HCEC 1CT (cell line): Measurements from ENCODE around the gene RECK.

Experiments used
- DNase-seq: peaks from one replicate; pipeline ENCODE4 v3.0.0-alpha.2; 2017

Gene RECK

DNA sequence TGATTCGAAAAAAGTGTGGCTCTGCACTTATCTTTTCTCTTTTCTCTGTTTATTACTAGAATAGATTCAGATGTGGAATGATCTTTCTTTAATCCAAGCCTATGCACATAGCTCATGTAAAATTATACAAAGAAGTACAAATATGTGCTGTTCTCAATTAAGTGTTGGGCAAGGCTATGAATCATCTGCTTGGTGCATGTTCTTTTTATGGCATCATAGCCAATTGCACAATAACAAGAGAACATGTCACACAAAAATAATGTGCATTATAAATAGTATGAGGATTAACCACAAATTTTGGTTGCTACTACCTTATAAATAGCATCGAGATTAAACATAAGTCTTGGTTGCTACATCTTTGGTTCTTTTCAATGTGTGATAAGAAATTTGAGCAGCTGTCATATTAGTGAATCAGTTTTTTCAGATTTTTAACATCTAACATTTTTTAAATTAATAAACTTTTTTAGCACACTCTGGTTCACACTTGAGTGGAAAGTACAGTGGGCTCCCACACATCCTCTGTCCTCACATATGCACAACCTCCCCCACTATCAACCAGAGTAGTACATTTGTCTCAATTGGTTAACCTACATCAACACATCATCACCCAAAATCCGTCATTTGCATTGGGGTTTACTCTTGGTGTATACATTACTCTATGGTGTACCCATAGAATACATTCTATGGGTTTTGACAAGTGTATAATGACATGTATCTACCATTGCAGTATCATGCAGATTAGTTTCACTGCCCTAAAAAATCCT lies 6.8 kb upstream of the RECK start:
- DNase-seq = peak; percentile 99

GRCh38 chr9:36030871-36031270 lies 5.8 kb upstream of the RECK start:
- DNase-seq = peak; percentile 67

- peak; percentile 39 for DNase-seq
These were observed 4.7 kb upstream of the RECK start for GRCh38 chr9:36031774-36032555.

GRCh38 chr9:36033788-36034187 lies 2.9 kb upstream of the RECK start:
- no peak for DNase-seq

- DNase-seq = no peak
These were observed 2.5 kb upstream of the RECK start for GRCh38 chr9:36034234-36034633.

DNA sequence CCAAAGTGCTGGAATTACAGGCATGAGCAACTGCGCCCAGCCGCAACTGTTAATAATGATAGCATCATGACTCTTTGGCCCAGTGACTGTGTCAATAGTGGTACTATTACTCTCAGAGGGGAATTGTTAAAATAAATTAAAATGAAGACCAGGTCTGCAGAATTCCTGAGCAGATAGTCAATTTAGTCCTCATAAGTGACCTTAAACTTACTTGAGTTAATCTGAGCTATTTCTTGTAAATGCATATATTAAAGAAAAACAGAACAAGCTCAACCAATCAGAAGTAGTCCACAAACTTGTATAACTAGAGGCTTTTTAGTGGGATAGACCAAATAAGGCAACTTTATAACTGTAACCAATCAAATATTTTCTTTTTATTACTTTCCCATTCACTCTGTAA lies 1.7 kb upstream of the RECK start:
- DNase-seq = no peak

GRCh38 chr9:36036253-36036779 lies 397 bp upstream of the RECK start:
- DNase-seq = no peak

- DNase-seq = peak; percentile 32
These were observed 923 bp downstream of the RECK start for GRCh38 chr9:36037549-36038122.

DNA sequence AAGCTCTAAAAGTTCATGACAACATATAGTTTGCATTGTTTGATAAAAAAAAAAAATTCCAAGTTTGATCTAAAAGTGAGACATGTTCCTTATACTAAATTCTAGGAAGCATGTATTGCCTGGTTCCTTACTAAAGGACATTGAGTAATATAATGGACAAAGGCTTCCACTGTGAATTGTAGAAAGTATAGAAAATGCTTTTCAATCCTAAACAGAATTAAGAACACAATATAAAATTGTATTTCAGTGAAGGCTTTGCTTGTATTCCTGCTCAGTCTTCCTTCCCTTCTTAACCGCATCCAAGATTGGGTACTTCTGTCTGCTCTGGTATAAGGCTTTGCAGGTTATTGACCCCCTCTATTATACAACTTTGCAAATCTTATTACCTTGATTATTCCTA lies 2.4 kb downstream of the RECK start:
- no peak for DNase-seq

- peak; percentile 66 for DNase-seq
These were observed 3.0 kb downstream of the RECK start for GRCh38 chr9:36039696-36040095.

- peak; percentile 72 for DNase-seq
These were observed 3.7 kb downstream of the RECK start for GRCh38 chr9:36040271-36040925.

DNA sequence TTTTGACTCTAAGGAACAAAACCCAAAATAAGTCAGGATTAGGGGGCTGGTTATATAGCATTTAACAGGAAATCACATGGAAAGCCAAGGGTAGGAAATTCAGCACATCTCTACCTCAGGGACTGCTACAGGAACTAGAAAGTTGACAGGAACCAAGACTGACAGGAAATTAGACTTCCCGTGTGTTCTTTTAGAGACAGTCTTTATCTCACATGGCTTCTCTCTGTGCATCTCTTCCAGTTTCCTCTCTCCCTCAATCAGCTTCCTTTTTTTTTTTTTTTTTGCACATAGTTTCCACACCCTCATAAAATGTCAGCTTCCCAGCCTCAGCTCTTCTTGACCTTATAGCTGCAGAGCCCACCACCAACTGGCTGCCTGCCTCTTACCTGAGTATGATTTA lies 4.8 kb downstream of the RECK start:
- no peak for DNase-seq

- DNase-seq = no peak
These were observed 8.9 kb downstream of the RECK start for GRCh38 chr9:36045610-36046009.

DNA sequence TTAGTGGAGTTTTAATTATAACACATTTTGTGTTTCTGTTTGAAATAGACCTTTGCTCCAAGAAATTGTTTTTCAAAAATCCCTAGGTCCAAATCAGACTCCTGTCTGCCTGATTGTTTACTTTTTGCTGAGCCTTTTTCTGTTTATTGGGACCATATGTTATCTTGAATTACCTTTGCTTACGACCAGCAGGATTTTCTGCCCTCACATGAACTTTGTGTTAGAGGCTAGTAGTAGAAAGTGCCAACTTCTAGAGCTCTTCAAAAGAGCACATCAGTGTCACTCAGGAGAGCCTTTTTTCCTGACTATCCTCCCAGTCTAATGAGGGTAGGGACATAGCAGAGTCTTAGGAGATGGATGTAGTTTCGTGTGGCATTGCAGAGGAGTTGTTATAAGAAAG lies 10.2 kb downstream of the RECK start:
- no peak for DNase-seq

GRCh38 chr9:36049408-36049807 lies 12.7 kb downstream of the RECK start:
- DNase-seq = no peak

DNA sequence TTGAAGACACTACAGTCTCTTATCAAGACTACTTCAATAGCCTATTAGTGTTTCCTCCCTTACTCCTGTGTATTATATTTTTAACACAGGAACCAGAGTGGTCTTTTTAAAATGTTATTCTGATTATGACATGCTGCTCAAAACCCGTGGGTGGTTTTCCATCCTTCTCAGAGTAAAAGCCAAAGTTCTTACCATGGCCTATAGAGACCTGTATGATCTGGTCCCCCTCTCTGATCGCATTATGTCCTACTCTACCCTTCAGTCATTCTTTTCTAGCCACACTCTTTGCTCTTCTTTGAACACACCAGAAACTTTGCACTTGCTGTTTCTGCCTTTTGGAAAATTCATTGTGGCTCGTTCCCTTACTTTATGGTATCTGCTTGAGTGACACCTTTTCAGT lies 13.8 kb downstream of the RECK start:
- no peak for DNase-seq

GRCh38 chr9:36051317-36051716 lies 14.6 kb downstream of the RECK start:
- no peak for DNase-seq

DNA sequence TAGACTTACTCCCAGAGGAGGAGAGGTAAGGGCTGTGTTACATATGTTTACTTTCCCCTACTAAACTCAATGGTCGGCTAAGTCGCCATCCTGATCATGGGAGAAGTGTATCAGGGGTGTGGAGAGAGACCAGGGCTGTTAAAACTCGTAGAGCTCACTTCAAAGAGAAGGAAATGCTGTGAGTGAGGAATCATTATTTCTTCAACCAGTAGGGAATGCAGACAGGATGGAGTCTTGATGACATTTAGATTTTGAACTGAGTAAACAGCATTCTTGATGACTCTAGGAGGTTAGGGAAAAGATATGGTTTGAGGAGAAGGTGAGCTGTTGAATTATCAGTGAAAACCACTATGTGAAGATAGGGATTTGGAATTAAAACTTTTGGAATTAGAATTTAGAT lies 17.3 kb downstream of the RECK start:
- peak; percentile 20 for DNase-seq

DNA sequence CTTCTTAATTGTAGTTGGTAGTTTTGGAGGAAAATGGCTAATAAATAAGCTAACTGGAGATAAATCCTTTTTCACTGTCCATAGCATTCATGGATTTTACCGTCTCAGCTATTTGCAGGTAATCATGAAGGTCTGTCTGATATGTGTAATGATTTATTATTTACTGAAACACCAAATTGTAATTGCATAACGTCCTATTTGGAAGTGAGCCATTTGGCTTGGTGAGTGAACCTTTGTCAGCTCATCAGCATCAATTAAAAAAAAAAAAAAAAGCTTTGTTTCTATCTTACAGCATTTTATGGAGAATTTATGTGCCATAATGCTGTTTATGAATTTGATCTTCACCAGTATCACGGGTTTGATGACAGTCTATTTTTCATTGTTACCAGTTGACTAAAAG lies 20.2 kb downstream of the RECK start:
- no peak for DNase-seq

GRCh38 chr9:36063804-36064447 lies 27.2 kb downstream of the RECK start:
- peak; percentile 58 for DNase-seq

GRCh38 chr9:36064448-36065037 lies 27.8 kb downstream of the RECK start:
- DNase-seq = peak; percentile 41

DNA sequence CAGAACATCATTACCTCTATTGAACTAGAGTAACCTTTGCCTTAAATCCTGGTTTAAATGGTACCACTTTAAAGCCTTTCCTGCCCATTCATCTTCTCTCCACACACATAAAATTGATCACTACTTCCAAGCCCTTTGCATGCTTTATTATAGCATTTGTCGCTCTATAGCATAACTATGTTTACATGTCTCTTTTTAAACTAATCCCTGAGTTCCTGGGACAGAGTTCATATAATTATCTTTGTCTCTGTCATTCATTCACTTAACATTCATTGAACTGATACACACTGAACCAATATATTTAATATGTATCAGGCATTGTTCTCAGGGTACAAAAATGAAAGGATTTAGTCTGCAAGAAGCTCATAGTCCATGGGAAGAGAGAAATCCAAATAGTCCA lies 37.3 kb downstream of the RECK start:
- DNase-seq = no peak
